Upper lobe of left lung (tissue), 6 donors: ENCODE measurements around the gene GPHA2. TPM values are rescaled to one million over a fixed set of nuclear protein-coding genes. Genes with fewer than 3 reads are reported as not detected.

ENCODE experiments used
- ATAC-seq, 2 donors: fragments of 200-7000 bp; cut with Tn5 transposase; one replicate each; pipeline ENCODE4 v1.9.1; 2022; ENCODE audit warnings: mild to moderate bottlenecking in 2 of 2, moderate library complexity in 2 of 2; ENCODE audit not compliant: low FRiP score in 2 of 2
- DNase-seq, 2 donors: peaks; one replicate each; pipeline ENCODE4 v3.0.0-alpha.2; 2019 to 2020
- H3K27ac ChIP-seq, 4 donors: fragments of 200-600 bp; sonication (generic); one replicate each; pipeline ENCODE4 v1.5.1; 2016 to 2019
- H3K27me3 ChIP-seq, 4 donors: fragments of 200-600 bp; sonication (generic); one replicate each; pipeline ENCODE4 v1.5.1; 2017 to 2019
- H3K36me3 ChIP-seq, 4 donors: fragments of 200-600 bp; sonication (generic); one replicate each; pipeline ENCODE4 v1.5.1; 2016 to 2019
- H3K4me1 ChIP-seq, 4 donors: fragments of 200-600 bp; sonication (generic); one replicate each; pipeline ENCODE4 v1.5.1; 2018 to 2019
- H3K4me3 ChIP-seq, 4 donors: fragments of 200-600 bp; sonication (generic); one replicate each; pipeline ENCODE4 v1.5.1; 2017 to 2019; ENCODE audit warnings: mild to moderate bottlenecking in 2 of 4, moderate library complexity in 1 of 4
- H3K9me3 ChIP-seq, 4 donors: fragments of 200-600 bp; sonication (generic); one replicate each; pipeline ENCODE4 v1.5.1; 2018 to 2019
- EP300 ChIP-seq, 4 donors: sonication (generic); formaldehyde crosslinking; IDR thresholded peaks; one replicate each; pipeline ENCODE4 v1.5.1; 2017; ENCODE audit warnings: antibody characterized with exemption in 4 of 4, control low read depth in 2 of 4
- POLR2A ChIP-seq, 4 donors: fragments of 450-650 bp; IDR thresholded peaks; one replicate each; pipeline ENCODE4 v1.5.1; 2016 to 2017; ENCODE audit warnings: antibody characterized with exemption in 4 of 4, mild to moderate bottlenecking in 2 of 4
- POLR2AphosphoS5 ChIP-seq, 2 donors: sonication (generic); formaldehyde crosslinking; IDR thresholded peaks; one replicate each; pipeline ENCODE4 v1.5.1; 2017; ENCODE audit warnings: antibody characterized with exemption in 2 of 2
- WGBS, 2 donors: methylation state at CpG; one replicate each; pipeline ENCODE4 v1.1.5; 2017 to 2018; 5-methylcytosine and 5-hydroxymethylcytosine counted together
- total RNA-seq, 6 donors: library from RNA; depleted of rRNA in 4 of 6; stranded (reverse); fragments of >200 nt in 4 of 6; gene quantifications; one replicate each; pipeline versions ENCODE4 v1.1.0 to v1.2.1, GENCODE V29; 2016 to 2021
- TF ChIP-seq, protein P1 (sequence below), 6 experiments: fragments of 450-650 bp in 4 of 6; fragments of 200-600 bp in 2 of 6; sonication (generic) in 2 of 6; IDR thresholded peaks; one replicate each; pipeline ENCODE4 v1.5.1; 2016 to 2019; ENCODE audit warnings: antibody characterized with exemption in 6 of 6
- donor health status: DM: no; HTN: no; CAD: no; lungs with moderate emphysema.
- donor health status: DM: no; HTN: yes; CAD: no; lungs with severe emphysema.

The GPHA2 gene
- total RNA-seq, 6 donors from 2014 or later = not detected

DNA sequence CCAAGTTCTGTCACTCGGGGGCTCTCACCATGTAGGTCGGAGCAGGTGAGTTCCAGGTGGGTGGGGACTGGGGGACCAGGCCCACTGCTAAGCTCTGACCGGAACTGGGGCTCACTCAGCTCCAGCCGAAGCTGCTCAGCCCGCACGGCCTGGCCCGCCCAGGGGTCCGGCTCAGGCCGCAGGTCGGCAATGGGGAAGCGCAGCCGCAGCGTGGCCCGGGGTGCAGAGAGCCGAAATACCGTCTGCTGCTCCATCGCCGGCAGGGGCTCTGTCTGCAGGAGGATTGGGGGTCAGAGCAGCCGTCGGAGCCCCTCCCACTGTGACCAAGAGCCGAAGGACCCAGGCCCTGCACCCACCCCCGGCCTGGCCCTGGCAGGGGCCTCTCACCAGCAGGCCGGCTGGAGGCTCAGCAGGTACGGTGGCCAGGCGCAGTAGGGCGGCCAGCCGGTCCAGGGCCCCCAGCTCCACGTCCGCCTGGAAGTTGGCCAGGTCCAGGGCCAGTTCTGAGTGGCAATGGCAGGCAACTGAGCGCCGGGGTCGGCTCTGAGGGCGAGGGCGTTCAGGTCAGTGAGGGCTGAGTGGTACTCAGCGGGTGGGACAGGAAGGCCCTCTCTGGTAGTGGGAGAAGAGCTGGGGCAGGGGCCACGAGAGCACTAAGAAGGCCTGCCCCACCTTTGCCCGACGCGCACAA is 25.9 kb downstream of the GPHA2 start:
- DNase-seq (peak in 1 of 2 donors; percentile 83), ATAC-seq (no peak)
- H3K36me3 ChIP-seq = peaks cover 30 to 97% (median 92%) of the 10 kb centered on the region in 4 donors
- H3K4me1 ChIP-seq = no peaks in the 10 kb centered on the region
- no peaks in the 10 kb centered on the region for H3K27me3 ChIP-seq
- TF ChIP-seq EP300 (IDR thresholded peaks at IDR 0.05) = no peak
- TF ChIP-seq, protein P1, sequence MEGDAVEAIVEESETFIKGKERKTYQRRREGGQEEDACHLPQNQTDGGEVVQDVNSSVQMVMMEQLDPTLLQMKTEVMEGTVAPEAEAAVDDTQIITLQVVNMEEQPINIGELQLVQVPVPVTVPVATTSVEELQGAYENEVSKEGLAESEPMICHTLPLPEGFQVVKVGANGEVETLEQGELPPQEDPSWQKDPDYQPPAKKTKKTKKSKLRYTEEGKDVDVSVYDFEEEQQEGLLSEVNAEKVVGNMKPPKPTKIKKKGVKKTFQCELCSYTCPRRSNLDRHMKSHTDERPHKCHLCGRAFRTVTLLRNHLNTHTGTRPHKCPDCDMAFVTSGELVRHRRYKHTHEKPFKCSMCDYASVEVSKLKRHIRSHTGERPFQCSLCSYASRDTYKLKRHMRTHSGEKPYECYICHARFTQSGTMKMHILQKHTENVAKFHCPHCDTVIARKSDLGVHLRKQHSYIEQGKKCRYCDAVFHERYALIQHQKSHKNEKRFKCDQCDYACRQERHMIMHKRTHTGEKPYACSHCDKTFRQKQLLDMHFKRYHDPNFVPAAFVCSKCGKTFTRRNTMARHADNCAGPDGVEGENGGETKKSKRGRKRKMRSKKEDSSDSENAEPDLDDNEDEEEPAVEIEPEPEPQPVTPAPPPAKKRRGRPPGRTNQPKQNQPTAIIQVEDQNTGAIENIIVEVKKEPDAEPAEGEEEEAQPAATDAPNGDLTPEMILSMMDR (IDR thresholded peaks at IDR 0.05) = no peak
- TF ChIP-seq POLR2A (IDR thresholded peaks at IDR 0.05) = no peak
- no peak for TF ChIP-seq POLR2AphosphoS5 (IDR thresholded peaks at IDR 0.05)
- H3K4me3 ChIP-seq = no peak overlapping the region
- H3K27ac ChIP-seq = no peak overlapping the region
- no peaks in the 10 kb centered on the region for H3K9me3 ChIP-seq
- WGBS, 2 donors = 91 to 94% methylated on average over 7 to 35 of the region's 39 CpGs

DNA sequence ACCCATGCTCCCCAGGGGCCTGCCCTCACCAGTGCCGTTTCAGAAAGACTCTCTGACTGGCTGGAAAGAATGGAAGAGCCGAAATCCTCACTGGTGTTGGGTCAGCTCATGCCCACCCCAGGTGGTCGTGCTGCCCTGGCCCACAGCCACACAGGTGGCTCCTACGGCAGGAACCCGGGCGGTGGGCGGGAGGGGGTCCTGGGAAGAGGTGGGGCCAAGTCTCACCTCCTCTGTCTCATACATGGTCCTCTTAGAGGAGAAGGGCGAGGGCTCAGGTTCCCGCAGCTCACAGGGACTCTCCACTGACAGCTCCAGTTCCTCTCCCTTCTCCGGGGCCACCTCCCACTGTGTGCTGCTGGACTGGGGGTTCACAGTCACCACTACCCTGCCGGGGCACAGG is 26.9 kb downstream of the GPHA2 start:
- Histone ChIP-seq H3K4me3 (no peak overlapping the region), H3K27ac (no peak overlapping the region), H3K4me1 (no peaks in the 10 kb centered on the region), H3K9me3 (no peaks in the 10 kb centered on the region), H3K27me3 (no peaks in the 10 kb centered on the region), H3K36me3 (peaks cover 30 to 99% (median 92%) of the 10 kb centered on the region in 4 donors)
- 94 to 96% methylated on average over 5 to 11 of the region's 11 CpGs for WGBS, 2 donors
- TF ChIP-seq POLR2A (IDR thresholded peaks at IDR 0.05) (no peak), EP300 (IDR thresholded peaks at IDR 0.05) (no peak), POLR2AphosphoS5 (IDR thresholded peaks at IDR 0.05) (no peak)
- TF ChIP-seq, protein P1 (IDR thresholded peaks at IDR 0.05) = no peak
- DNase-seq (peak in 1 of 2 donors; percentile 72), ATAC-seq (no peak)

DNA sequence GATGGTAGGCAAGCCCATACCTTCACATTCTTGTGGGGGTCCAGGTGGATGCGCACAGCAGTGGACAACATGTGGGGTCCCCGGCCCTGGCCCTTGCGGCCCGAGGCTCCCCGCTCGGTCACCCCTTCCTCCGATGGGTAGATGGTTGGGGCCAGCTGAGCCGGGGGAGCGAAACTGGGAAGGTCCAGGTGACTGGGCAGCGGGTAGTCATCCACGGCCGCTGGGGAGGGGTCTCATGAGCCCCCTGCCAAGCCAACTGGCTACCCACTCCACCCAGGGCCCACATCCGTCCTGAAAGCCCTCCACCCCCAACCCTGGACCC is 29.4 kb downstream of the GPHA2 start:
- H3K9me3 ChIP-seq = no peaks in the 10 kb centered on the region
- H3K27me3 ChIP-seq = no peaks in the 10 kb centered on the region
- no peak overlapping the region for H3K4me3 ChIP-seq
- DNase-seq (no peak), ATAC-seq (no peak)
- WGBS, 2 donors = 94 to 96% methylated on average over 8 to 10 of the region's 13 CpGs
- H3K36me3 ChIP-seq = peaks cover 39 to 99% (median 94%) of the 10 kb centered on the region in 4 donors
- H3K27ac ChIP-seq = no peak overlapping the region
- H3K4me1 ChIP-seq = no peaks in the 10 kb centered on the region
- TF ChIP-seq POLR2A (IDR thresholded peaks at IDR 0.05) (no peak), EP300 (IDR thresholded peaks at IDR 0.05) (no peak)

DNA sequence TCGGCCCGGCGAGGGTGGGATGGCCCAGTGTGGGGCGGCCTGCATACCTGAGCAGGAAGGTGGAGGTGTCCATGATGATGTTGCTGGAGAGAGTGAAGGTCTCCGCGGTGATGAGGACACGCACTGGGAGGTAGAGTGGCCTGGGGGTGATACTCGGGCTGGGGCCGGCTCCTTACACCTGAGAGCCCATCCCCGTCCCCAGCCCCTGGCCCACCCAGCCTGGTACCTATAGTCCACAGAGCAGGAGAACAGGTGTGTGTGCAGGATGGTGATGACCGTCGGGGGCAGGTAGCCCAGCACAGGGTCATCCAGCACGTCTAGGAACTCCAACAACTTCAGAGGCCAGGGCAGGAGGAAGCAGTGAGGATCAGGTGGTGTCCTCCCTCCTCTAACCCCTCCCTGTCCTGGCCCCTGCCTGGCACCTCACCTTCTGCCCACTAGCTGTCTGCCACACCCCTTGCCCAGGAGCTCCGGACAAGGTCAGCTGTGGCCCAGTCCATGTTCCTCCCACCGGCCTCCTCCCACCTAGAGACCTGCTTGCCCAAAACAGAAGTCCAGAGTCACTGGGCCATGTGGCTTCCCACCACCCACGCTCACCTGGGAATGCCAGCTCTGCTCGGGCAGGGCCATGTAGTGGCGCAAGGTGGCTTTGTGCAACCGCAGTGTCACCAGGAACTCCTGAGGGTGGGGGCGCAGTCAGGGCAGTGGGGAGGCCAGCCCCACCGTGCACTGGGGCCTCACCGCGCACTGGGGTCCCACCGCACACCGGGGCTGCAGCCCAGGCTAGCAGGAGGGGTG is 30.0 kb downstream of the GPHA2 start:
- TF ChIP-seq POLR2AphosphoS5 (IDR thresholded peaks at IDR 0.05) (no peak), POLR2A (IDR thresholded peaks at IDR 0.05) (no peak), EP300 (IDR thresholded peaks at IDR 0.05) (no peak)
- TF ChIP-seq, protein P1 (IDR thresholded peaks at IDR 0.05) = no peak
- Histone ChIP-seq H3K4me1 (no peaks in the 10 kb centered on the region), H3K36me3 (peaks cover 39 to 99% (median 91%) of the 10 kb centered on the region in 4 donors), H3K9me3 (no peaks in the 10 kb centered on the region), H3K4me3 (no peak overlapping the region), H3K27me3 (no peaks in the 10 kb centered on the region), H3K27ac (no peak overlapping the region)
- 88 to 95% methylated on average over 9 to 25 of the region's 25 CpGs for WGBS, 2 donors
- no peak for ATAC-seq
- DNase-seq = no peak

DNA sequence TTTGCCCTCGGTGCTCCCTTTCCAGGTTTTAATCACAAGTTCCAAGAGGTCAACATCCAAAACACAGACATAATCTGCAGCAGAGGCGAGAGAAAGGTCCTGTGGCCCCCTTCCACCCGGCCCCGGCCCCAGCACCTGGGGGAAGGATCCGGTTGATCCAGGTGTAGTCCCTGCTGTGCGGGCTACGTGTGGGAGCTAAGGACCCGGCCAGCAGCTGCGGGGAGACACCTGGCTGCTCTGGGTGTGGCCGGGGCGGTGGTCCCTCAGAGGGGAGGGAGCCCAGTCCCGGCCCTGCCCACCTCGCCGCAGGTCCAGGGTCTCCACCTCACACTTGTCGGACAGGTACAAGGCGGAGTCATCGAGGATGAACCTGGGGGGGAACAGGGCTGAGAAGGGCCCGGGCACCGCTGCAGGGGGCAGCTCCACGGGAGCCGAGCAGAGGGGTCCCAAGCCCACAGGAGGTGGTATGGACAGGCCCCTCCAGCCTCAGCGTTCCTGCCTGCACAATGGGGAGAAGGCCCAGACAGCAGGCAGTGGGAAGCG is 32.3 kb downstream of the GPHA2 start:
- H3K9me3 ChIP-seq = no peaks in the 10 kb centered on the region
- H3K4me3 ChIP-seq = no peak overlapping the region
- peaks cover 44 to 99% (median 86%) of the 10 kb centered on the region in 4 donors for H3K36me3 ChIP-seq
- H3K27ac ChIP-seq = no peak overlapping the region
- no peak for ATAC-seq
- 95 to 96% methylated on average over 11 to 22 of the region's 23 CpGs for WGBS, 2 donors
- no peaks in the 10 kb centered on the region for H3K27me3 ChIP-seq
- no peak for DNase-seq
- TF ChIP-seq EP300 (IDR thresholded peaks at IDR 0.05) (no peak), POLR2A (IDR thresholded peaks at IDR 0.05) (no peak), POLR2AphosphoS5 (IDR thresholded peaks at IDR 0.05) (no peak)
- TF ChIP-seq, protein P1 (IDR thresholded peaks at IDR 0.05) = no peak
- no peaks in the 10 kb centered on the region for H3K4me1 ChIP-seq
